Type B pancreatic cell (in vitro differentiated cells): ENCODE data around the gene NCKAP5L. TPM values are rescaled to one million over a fixed set of nuclear protein-coding genes. Genes with fewer than 3 reads are reported as not detected.

Experiments
- DNase-seq: peaks from one replicate; pipeline ENCODE4 v3.0.0; 2021; ENCODE audit warnings: mixed read lengths; ENCODE audit not compliant: unreplicated experiment; ENCODE audit errors: extremely low spot score
- H3K27ac Mint-ChIP-seq: 2 replicates; pipeline ENCODE4 v1.8.0; 2021; ENCODE audit warnings: mild to moderate bottlenecking, mixed read lengths
- H3K27me3 Mint-ChIP-seq: 2 replicates; pipeline ENCODE4 v1.8.0; 2021; ENCODE audit warnings: mixed read lengths
- H3K36me3 Mint-ChIP-seq: 2 replicates; pipeline ENCODE4 v1.8.0; 2021; ENCODE audit warnings: mixed read lengths
- H3K4me1 Mint-ChIP-seq: one replicate; pipeline ENCODE4 v1.8.0; 2021; ENCODE audit warnings: mixed read lengths; ENCODE audit not compliant: unreplicated experiment
- H3K4me3 Mint-ChIP-seq: 2 replicates; pipeline ENCODE4 v1.8.0; 2021; ENCODE audit warnings: mild to moderate bottlenecking, mixed read lengths
- H3K9me3 Mint-ChIP-seq: 2 replicates; pipeline ENCODE4 v1.8.0; 2021; ENCODE audit warnings: mixed read lengths
- total RNA-seq: library from RNA; stranded (reverse); gene quantifications from 2 replicates; pipeline ENCODE4 v1.2.1, GENCODE V29; 2021; ENCODE audit warnings: low replicate concordance
- TF ChIP-seq, protein P1 (sequence below): fragments of 200-600 bp; sonication (generic); conservative IDR thresholded peaks from 2 replicates; pipeline ENCODE4 v1.5.0; 2021; ENCODE audit warnings: antibody characterized with exemption, mild to moderate bottlenecking

NCKAP5L gene
- total RNA-seq, 1 donor from 2014 or later, result 28.8 TPM

- TF ChIP-seq, protein P1, sequence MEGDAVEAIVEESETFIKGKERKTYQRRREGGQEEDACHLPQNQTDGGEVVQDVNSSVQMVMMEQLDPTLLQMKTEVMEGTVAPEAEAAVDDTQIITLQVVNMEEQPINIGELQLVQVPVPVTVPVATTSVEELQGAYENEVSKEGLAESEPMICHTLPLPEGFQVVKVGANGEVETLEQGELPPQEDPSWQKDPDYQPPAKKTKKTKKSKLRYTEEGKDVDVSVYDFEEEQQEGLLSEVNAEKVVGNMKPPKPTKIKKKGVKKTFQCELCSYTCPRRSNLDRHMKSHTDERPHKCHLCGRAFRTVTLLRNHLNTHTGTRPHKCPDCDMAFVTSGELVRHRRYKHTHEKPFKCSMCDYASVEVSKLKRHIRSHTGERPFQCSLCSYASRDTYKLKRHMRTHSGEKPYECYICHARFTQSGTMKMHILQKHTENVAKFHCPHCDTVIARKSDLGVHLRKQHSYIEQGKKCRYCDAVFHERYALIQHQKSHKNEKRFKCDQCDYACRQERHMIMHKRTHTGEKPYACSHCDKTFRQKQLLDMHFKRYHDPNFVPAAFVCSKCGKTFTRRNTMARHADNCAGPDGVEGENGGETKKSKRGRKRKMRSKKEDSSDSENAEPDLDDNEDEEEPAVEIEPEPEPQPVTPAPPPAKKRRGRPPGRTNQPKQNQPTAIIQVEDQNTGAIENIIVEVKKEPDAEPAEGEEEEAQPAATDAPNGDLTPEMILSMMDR, result no peak
- Mint-ChIP-seq H3K27ac (no peak overlapping the region), H3K27me3 (no peaks in the 10 kb centered on the region), H3K4me3 (no peak overlapping the region), H3K4me1 (peaks cover 30% of the 10 kb centered on the region), H3K9me3 (no peaks in the 10 kb centered on the region), H3K36me3 (peaks cover 14% of the 10 kb centered on the region)
- DNase-seq, result no peak
Observed at GRCh38 chr12:49813131-49813530, 15.1 kb downstream of the NCKAP5L start.

- H3K27ac Mint-ChIP-seq, result no peak overlapping the region
- TF ChIP-seq, protein P1, result no peak
- H3K9me3 Mint-ChIP-seq, result no peaks in the 10 kb centered on the region
- H3K36me3 Mint-ChIP-seq, result peaks cover 14% of the 10 kb centered on the region
- no peak overlapping the region for H3K4me3 Mint-ChIP-seq
- no peak for DNase-seq
- H3K27me3 Mint-ChIP-seq, result no peaks in the 10 kb centered on the region
- H3K4me1 Mint-ChIP-seq, result peaks cover 36% of the 10 kb centered on the region
Observed at GRCh38 chr12:49811961-49812401, 16.2 kb downstream of the NCKAP5L start.

DNA sequence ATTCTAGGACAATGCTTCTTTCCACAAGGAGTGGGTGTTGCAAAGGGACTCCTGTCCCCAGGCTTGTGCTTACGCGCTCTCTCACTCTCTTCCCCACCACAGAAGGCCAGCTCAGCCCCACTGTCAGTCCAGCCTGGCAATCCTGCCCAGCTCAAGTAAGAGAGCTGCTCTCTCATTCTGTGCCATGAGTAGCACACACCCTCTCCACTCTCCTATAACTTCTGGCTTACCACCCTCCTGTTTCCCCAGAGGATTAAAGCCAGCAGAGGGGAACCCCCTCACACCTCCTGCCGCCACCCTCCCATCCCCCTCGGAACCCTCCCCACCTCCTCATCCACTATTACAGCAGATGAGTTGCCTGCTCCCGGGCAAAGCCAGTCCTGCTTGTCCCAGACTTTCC, 17.1 kb downstream of the NCKAP5L start:
- Mint-ChIP-seq H3K27ac (no peak overlapping the region), H3K27me3 (no peaks in the 10 kb centered on the region), H3K36me3 (peaks cover 10% of the 10 kb centered on the region), H3K9me3 (no peaks in the 10 kb centered on the region), H3K4me3 (no peak overlapping the region), H3K4me1 (peaks cover 40% of the 10 kb centered on the region)
- TF ChIP-seq, protein P1, result no peak
- no peak for DNase-seq

- TF ChIP-seq, protein P1, result no peak
- Mint-ChIP-seq H3K36me3 (peaks cover 5% of the 10 kb centered on the region), H3K27me3 (no peaks in the 10 kb centered on the region), H3K4me1 (peaks cover 40% of the 10 kb centered on the region), H3K27ac (peak overlapping the region; percentile 72), H3K4me3 (peak overlapping the region; percentile 62), H3K9me3 (no peaks in the 10 kb centered on the region)
- no peak for DNase-seq
Observed at GRCh38 chr12:49809906-49810389, 18.3 kb downstream of the NCKAP5L start.

- H3K4me1 Mint-ChIP-seq, result peaks cover 40% of the 10 kb centered on the region
- peak overlapping the region; percentile 62 for H3K4me3 Mint-ChIP-seq
- H3K27me3 Mint-ChIP-seq, result no peaks in the 10 kb centered on the region
- no peak for DNase-seq
- peak overlapping the region; percentile 72 for H3K27ac Mint-ChIP-seq
- peaks cover under 1% of the 10 kb centered on the region for H3K36me3 Mint-ChIP-seq
- TF ChIP-seq, protein P1, result no peak
- no peaks in the 10 kb centered on the region for H3K9me3 Mint-ChIP-seq
Observed at GRCh38 chr12:49809381-49809905, 18.8 kb downstream of the NCKAP5L start.
